ENCODE results near the gene ACOT8. TPM values are rescaled to one million over a fixed set of nuclear protein-coding genes. Genes with fewer than 3 reads are reported as not detected.

ACOT8 gene
- total and polyA plus RNA-seq, 9 of the 15 experiments (the other 6 are each of a cell fraction or from before 2014, with no cell fraction given): 8.2 to 46.7 (median 20.7) TPM

- 0 out of 4 replicates have a peak, but pooled peaks of 1 of the 2 experiments have one; percentile 24 for TF ChIP-seq RAD21 (CRISPR knock-in tag; conservative IDR thresholded peaks at IDR 0.05 in 1 of 2, IDR thresholded peaks at IDR 0.05 in 1 of 2)
- TF ChIP-seq SP2 (IDR thresholded peaks at IDR 0.05; ENCODE audit: extremely low read depth, low read depth, low read length, poor library complexity, severe bottlenecking): peak; percentile 96
- TF ChIP-seq HOMEZ (CRISPR knock-in tag; IDR thresholded peaks at IDR 0.05): no peak
- no peak for TF ChIP-seq NCOA2 (IDR thresholded peaks at IDR 0.05; ENCODE audit: partially characterized antibody in 2 of 2)
- TF ChIP-seq E2F5 (CRISPR knock-in tag; IDR thresholded peaks at IDR 0.05): no peak
- no peak for TF ChIP-seq ZMIZ1 (IDR thresholded peaks at IDR 0.05; ENCODE audit: low read depth in 2 of 2, low read length in 2 of 2)
- TF ChIP-seq ZSCAN32 (CRISPR knock-in tag; IDR thresholded peaks at IDR 0.05): no peak
- TF ChIP-seq ZFP91 (CRISPR knock-in tag; IDR thresholded peaks at IDR 0.05): no peak
- peak; percentile 80 for TF ChIP-seq MTA3 (IDR thresholded peaks at IDR 0.05; ENCODE audit: borderline replicate concordance)
- no peak for TF ChIP-seq CTCFL (IDR thresholded peaks at IDR 0.05; ENCODE audit: borderline replicate concordance, insufficient read depth, low read depth, low read length, poor library complexity, severe bottlenecking)
- no peak for TF ChIP-seq NR0B1 (IDR thresholded peaks at IDR 0.05; ENCODE audit: partially characterized antibody)
Measured at GRCh38 chr20:45880988-45881788, 24.0 kb upstream of the ACOT8 start, which contains the start of gene ZSWIM1 (continued).

Measured in K562 (cell line).